ENCODE data around the gene ZNF300.
A peak's percentile ranks its signal among the peaks of the same experiment; 100 is the strongest.
"Not testable (repeated sequence)": the region's sequence is repeated elsewhere in the genome, so short reads cannot be mapped to it uniquely, and the experiment has no call there.

The ZNF300 gene

GRCh38 chr5:150904479-150905311 is at the start of gene ZNF300:
Gene ZNF300 (minus strand): TSS chr5:150904980. CDS start chr5:150903155, 1,825 bp downstream.
- DNase-seq (ENCODE audit: low read depth), result peak; percentile 4

DNA sequence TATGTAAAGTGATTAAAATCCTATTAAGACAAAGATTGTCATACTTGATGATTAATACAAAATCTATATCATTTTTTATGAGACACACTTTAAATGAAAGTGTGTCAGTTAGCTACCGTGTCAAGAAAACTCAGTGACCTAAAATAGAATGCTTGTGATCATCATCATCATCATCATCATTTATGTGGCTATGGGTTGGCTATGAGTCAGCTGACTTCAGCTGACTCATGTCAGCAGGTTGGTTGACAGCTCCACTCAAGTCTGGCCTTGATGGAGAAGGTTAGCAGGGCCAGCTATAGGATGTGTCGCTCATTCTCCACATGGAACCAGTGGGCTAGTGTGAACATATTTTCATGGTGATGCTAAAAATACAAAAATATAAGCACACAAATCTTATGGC is 43.8 kb upstream of the ZNF300 start:
- no peak for DNase-seq (ENCODE audit: low read depth)

GRCh38 chr5:150946351-150946905 is 41.6 kb upstream of the ZNF300 start:
- no peak for DNase-seq (ENCODE audit: low read depth)

- no peak for DNase-seq (ENCODE audit: low read depth)
Observed at GRCh38 chr5:150945947-150946346, 41.2 kb upstream of the ZNF300 start.

- DNase-seq (ENCODE audit: low read depth), result no peak
Observed at GRCh38 chr5:150945486-150945885, 40.7 kb upstream of the ZNF300 start.

DNA sequence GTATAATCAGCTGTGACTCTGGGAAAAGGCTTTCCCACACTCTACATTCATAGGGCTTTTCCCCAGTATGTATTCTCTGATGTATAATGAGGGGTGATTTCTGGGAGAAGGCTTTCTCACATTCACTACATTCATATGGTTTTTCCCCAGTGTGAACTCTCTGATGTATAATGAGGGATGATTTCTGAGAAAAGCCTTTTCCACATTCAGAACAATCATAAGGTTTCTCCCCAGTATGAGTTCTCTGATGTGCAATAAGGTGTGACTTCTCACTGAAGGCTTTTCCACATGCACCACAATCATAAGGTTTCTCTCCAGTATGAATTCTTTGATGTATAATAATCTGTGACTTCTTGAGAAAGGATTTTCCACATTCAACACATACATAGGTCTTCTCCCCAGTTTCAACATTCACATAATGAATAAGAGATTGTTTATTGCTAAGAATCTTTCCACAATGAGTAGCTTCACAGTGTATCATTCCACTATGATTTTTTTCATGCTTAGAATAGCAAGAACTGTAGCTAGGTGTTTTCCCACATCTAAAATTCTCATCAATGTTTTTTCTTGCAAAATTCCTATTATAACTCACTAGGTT is 26.7 kb upstream of the ZNF300 start:
- DNase-seq (ENCODE audit: low read depth), result no peak

DNA sequence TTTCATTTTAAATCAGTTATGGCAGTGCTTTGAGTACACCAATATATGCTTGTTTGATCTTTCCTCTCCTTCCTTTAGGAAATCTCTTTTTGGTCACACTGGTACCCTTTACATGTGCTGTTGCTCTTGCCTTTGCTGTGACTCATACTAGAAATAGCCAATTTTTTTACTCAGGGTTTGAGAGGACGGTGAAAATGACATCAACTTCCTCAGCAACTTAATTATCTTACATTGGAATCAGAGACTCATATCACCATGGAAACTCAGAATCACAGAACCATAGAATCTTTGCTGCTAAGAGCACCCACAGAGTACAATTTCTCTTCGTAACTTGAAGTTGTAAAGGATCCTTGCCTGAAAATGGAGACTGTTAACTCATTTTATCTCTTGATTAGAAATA is 13.8 kb upstream of the ZNF300 start:
- DNase-seq (ENCODE audit: low read depth), result no peak

DNA sequence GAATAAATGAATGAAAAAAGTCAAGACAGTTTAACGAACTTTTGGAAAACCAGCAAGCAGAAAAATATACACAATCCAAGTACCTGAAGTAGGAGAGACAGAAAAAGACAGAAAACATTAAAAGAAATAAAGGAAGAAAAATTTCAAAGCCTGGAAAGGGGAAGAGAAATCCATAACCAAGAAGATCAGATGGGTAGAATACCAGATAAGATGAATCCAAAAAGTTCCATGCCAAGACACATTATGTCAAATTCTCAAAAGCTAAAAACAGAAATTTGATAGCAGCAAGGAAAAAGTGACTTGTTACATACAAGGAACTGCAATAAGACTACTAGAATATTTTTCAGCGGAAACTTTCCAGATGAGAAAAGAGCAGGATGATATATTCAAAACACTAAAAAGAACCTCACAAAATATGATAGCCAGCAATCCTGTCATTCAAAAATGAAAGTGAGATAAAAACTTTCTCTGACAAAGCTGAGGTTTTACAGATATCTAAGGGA is 7.6 kb upstream of the ZNF300 start:
- no peak for DNase-seq (ENCODE audit: low read depth)

DNA sequence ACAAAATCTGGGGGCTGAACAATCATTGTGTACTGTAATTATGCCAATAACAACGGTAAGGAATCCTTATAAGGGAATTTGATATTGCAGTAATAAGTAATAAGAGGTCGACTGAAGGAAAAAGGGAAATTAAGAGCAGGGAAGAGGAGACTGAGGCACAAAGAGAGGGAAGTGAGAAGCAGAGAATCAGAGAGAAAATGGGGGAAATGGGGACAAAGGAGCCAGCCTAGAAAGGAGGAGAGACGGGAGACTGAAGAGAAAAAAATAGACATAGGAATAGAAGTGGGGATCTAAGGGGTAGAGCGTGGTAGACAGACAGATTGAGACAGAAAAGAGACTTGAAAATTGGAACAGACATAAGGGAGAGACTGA is 518 bp upstream of the ZNF300 start:
- no peak for DNase-seq (ENCODE audit: low read depth)

GRCh38 chr5:150901446-150901845 is 3.3 kb downstream of the ZNF300 start:
- DNase-seq (ENCODE audit: low read depth), result no peak

- no peak for DNase-seq (ENCODE audit: low read depth)
Observed at GRCh38 chr5:150895431-150896428, 9.1 kb downstream of the ZNF300 start.

DNA sequence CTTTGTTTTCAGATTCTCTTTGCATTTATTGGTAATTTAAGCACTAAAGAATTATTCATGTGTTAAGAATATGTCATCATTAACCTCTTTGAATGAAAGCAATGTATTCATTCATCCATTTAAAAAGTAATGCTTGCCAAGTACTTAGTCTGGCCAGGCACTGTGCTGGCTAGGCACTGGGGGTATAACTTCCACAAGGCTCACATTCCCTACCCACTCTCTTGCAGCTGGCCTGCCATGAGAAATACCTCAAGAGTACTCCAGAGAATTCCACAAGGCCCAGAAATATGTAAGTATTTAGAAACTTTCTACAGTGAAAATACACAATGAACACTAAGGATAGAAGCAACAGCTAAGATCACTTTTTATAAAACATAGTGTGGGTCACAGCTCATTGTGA is 25.4 kb downstream of the ZNF300 start:
- no peak for DNase-seq (ENCODE audit: low read depth)

DNA sequence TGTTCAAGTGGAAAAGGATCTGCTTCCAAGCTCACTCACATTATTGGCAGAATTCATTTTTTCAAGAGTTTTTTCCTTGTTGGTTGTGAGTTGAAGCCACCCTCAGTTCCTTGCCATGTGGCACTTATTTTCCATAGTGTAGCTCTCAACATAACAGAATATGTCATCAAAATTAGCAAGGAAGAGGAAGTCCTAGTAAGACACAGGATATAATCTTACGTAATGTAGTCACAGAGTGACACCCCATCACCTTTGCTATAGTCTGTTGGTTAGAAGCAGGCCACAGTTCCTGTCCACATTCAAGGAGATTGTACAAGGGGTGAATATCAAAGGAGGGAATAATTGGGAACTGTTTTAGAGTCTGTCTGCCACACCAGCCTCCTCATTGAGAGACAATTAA is 42.7 kb downstream of the ZNF300 start:
- DNase-seq (ENCODE audit: low read depth), result no peak

DNA sequence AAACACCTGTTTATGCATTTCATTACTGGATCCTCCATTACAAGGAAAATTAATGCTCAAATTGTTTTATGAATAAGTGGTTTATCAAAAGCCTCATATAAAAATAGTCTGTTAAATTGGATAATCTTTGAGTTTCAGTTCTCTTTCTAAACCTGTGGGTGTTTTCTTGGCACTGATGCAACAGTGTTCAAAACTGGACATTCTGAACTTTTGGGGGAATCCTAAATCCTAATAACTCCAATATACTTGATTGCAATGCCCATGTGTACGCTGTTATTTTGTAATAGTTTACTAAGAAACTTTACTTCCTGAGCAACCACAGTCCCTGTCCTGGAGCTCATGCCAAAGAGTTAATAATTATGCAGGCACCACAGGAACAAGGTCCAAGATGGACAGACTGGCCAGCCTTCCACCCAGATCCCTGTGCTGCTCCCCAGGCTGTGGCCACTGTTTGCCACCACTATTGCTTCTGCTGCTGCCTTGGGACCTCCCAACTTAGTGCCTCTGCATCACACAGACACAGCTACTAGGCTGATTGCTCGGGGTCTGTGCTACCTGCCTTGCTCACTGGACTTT is 44.4 kb downstream of the ZNF300 start:
- DNase-seq (ENCODE audit: low read depth), result no peak

GRCh38 chr5:150856700-150857099 is 48.1 kb downstream of the ZNF300 start:
- DNase-seq (ENCODE audit: low read depth), result not testable (repeated sequence)

DNA sequence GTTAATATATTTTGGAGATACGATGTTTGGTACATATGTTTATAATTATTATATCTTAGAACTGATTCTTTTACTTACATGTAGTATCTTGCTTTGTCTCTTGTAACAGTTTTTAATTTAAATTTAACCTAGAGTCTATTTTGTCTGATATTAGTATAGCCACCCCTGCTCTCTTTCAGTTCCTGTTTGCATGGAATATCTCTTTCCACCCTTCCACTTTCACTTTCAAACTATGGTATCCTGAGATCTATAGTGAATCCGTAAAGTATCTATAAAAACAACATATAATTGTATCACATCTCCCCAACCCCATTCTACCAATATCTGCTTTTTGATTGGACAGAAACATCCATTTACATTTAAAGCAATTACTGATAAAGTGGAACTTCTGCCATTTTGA is 51.2 kb downstream of the ZNF300 start:
- no peak for DNase-seq (ENCODE audit: low read depth)

GRCh38 chr5:150851039-150851438 is 53.7 kb downstream of the ZNF300 start:
- no peak for DNase-seq (ENCODE audit: low read depth)

- no peak for DNase-seq (ENCODE audit: low read depth)
Observed at GRCh38 chr5:150848271-150848670, 56.5 kb downstream of the ZNF300 start.

- no peak for DNase-seq (ENCODE audit: low read depth)
Observed at GRCh38 chr5:150847334-150847695, 57.5 kb downstream of the ZNF300 start.

- DNase-seq (ENCODE audit: low read depth), result no peak
Observed at GRCh38 chr5:150846654-150847333, 58.0 kb downstream of the ZNF300 start.

GRCh38 chr5:150846308-150846653 is 58.5 kb downstream of the ZNF300 start, which contains the start of gene IRGM:
Gene IRGM (plus strand): TSS chr5:150846521. CDS start chr5:150848124, 1,603 bp downstream.
- DNase-seq (ENCODE audit: low read depth), result not testable (repeated sequence)
